HG03342 (cell line): ENCODE results near the gene MAML2.
A peak's percentile ranks its signal among the peaks of the same experiment; 100 is the strongest.

Experiments
- ATAC-seq: cut with Tn5 transposase; IDR thresholded peaks from one replicate; pipeline ENCODE4 v1.9.1; 2021; ENCODE audit warnings: mild to moderate bottlenecking, moderate library complexity; ENCODE audit not compliant: unreplicated experiment

Gene MAML2

DNA sequence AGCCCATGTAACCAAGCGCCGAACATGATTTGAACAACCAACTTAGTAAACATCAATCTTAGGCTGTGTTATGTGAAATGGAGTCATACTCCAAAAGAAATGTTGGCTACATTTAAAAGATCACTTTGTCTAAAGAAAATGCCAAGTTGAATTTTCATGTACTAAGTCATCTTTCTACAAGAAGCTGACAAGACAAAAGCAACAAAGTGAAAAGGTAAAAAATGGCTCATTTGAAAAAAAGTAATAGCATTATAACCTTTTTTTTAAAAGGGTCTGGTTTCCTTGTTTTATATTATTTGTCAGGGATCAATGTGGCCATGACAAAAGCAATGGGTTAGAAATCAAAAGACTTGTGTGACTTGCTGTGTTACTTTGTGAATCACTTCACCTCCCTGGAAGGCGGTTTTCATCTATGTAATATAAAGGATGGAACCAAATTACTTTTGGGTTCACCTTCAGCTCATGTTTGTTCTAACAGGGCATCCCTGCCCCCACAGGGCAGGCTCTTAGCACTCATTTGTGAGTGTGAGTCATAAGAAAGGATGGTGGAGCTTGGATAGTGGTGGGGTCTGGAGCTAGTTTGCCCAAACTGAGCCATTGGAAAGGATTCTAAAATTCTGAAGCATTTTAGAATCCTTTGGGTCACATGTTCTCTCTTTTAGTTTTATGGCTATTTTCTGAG is 287.1 kb downstream of the MAML2 start:
- no peak for ATAC-seq

DNA sequence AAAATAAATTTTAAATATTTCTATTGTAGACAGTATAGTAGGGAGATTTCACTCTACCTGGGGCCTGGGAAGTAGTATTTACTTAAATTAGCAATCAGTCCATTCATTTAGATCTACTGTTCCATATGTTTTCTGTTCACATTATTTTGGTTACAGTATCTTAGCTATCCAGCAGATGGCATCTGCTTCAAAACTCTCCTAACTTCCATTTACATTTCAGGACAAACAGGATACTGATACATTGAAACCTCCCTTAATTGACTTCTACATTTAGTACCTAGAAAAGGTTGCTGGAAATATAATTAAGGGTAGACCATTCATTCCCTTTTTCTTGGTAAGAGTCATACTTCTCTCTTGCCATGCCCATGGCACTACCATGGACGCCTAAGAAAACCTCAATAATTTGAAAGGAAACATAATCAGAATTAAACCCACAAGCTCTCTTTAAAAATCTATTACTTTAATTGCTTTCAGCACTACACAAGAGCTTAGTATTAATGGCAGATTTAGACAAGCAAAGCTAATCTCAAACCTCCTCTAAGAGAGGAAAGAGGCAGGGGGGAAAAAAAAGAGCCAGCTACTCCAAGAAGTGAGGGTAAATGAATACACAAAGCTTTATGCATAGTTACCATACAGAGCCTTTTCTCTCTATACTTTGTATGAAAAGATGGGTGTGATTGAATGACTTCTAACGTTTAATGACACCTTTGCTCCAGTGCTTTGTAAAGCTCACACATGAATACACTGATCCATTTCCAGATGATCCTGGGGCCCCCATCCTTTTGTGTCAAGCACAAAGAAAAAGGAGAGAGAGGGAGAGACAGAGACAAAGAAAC is 287.9 kb downstream of the MAML2 start:
- ATAC-seq, result no peak

DNA sequence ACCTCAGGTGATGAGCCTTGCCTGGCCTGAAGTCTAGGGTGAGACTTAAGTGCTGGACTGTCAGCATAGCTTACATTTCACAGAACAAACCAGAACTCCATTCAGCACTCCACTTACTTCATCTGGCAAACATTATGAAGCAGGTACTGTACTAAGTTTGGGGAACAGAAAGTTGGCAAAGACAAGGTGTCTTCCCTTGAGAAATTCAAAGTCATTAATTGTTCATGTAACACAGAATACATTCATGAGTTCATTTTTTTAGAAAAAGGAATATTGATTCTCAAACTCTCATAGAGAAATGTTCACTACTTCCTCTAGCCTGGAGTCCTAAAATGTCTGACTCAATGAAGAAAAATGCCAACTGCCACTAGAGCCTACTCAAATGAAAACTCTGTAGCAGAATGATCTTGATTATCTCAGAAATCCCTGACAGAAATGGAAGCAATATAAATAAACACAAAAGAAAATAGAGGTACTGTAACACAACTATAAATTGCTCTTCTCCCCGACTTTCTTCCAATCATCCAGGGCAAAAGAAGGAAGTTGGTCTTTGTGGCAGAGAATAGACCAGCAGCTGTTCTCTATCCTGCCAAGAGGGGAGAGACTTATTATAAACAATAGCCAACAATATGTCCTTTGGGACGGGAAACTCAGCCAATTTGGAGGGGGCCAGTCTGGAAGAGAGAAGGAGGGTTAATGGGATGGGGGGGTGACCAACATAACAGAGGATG is 289.9 kb downstream of the MAML2 start:
- ATAC-seq, result no peak

- ATAC-seq, result peak; percentile 92
Measured at GRCh38 chr11:96051820-96052219, 291.2 kb downstream of the MAML2 start.

GRCh38 chr11:96050435-96051182 is 292.4 kb downstream of the MAML2 start:
- no peak for ATAC-seq

GRCh38 chr11:96049426-96049825 is 293.6 kb downstream of the MAML2 start:
- no peak for ATAC-seq

DNA sequence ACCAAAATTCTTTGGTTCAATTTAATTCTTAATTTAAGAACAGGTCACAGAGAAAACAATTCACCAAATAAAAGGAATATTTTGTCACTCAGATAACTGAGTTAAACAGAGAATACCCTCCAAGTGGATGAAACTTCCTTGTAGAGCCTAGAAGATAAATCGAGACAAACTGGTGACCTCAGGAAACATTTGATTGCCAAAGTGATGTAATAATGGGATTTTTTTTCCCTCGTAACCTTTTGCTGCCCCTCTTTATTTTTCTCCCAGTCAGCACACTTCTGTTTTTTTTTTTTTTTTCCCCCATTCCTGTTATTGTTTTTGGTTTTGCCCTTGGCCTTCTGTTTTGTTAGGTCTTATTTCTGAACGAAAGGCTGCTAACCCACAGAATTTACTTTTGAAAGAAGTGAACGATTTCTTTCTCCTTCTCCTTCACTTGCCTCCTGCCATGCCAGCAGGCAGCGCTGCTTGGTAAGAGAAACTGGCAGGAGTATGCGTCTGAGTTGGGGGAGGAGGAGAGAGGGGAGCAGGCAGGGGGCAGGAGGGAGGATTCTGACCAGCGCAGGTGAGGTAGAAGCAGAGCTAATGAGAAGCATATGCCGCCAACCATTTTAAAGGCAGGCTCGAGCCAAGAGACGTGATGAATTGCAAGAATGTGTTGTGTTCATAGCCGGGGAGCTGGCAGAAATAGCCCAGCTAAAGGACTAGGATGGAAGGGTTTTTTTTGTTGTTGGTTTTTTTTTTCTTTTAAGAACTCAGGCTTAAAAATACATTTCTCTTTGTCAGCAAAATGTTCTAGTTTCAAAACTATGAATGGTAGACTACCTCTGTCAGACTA is 297.2 kb downstream of the MAML2 start:
- no peak for ATAC-seq

- ATAC-seq, result no peak
Measured at GRCh38 chr11:96044747-96045146, 298.2 kb downstream of the MAML2 start.

GRCh38 chr11:96044311-96044710 is 298.7 kb downstream of the MAML2 start:
- ATAC-seq, result no peak

- ATAC-seq, result no peak
Measured at GRCh38 chr11:96043291-96043690, 299.7 kb downstream of the MAML2 start.

GRCh38 chr11:96038046-96038445 is 304.9 kb downstream of the MAML2 start:
- ATAC-seq, result no peak

DNA sequence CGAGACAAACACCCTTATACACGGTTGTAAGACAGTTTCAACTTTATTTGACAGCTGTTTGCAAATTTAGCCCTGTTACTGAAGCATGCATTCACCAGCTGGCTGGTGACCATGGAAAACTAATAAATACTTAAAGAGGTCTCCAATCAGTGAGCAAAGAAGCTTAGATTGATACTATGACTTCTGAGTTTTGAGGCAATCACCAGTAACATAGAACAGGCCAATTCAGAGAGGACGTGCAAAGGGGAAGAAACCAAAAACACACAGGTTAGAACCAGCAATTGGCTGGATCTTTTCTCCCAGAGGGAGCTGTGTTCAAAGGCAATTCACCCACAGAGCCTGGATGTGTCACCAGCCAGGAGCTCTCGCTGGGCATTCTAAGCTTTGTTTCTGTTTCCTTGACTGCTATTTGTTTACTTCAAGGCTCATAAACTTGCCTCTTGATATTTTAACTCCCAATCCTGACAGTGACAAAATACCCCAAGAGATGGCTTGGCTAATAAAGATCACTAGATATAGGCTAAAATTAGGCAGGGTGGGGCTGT is 305.5 kb downstream of the MAML2 start:
- no peak for ATAC-seq

- no peak for ATAC-seq
Measured at GRCh38 chr11:96036863-96037262, 306.1 kb downstream of the MAML2 start.

GRCh38 chr11:96035740-96036078 is 307.3 kb downstream of the MAML2 start:
- no peak for ATAC-seq

GRCh38 chr11:96035031-96035739 is 307.8 kb downstream of the MAML2 start:
- no peak for ATAC-seq

DNA sequence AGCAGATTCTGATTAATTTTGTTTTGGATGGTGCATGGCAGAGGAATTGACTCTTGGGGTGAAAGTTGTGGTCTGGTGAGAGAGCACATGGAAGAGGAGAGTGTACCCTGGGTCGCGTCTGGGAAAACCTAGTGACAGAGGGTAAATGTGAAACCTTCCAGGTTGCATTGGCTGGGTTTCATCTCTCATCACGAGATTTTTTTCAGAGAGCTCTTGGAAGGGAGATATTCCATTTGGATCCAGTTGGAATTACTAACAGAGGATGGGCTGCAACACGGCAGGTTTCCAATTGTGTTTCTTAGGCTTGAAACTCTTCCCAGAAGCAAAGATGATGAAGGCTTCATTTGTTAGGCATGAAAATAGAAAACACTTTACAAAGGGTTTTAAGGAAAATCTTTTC is 309.4 kb downstream of the MAML2 start:
- ATAC-seq, result no peak

- no peak for ATAC-seq
Measured at GRCh38 chr11:96033095-96033494, 309.9 kb downstream of the MAML2 start.

DNA sequence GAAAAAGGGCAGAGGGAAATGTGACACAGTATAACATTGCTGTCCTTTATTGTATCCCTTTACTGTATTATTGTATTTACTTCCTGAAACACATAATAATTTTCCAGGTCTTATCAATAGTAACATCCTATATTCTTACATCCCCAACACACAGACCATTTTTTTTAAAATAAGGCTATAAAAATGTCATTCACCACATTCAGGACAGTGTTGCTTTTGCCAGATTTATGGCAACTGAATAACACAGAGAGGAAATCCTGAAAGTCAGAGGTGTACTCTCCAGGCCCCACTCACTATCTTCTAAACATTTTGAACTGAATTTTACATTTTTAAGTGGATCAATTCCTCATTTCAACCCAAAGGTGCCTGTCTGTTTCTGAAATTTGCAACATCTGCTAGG is 314.2 kb downstream of the MAML2 start:
- ATAC-seq, result no peak

- ATAC-seq, result no peak
Measured at GRCh38 chr11:96027021-96027420, 316.0 kb downstream of the MAML2 start.
